Skeletal muscle satellite cell (primary cell): Measurements from ENCODE around the gene SPAG16.
"Not testable (repeated sequence)": the region's sequence is repeated elsewhere in the genome, so short reads cannot be mapped to it uniquely, and the experiment has no call there.

Experiments used
- H3K27me3 ChIP-seq: 2 replicates; pipeline ENCODE4 v1.7.0; 2013; ENCODE audit warnings: low read length; ENCODE audit not compliant: control insufficient read depth, insufficient read depth
- H3K36me3 ChIP-seq: 2 replicates; pipeline ENCODE4 v1.7.0; 2013; ENCODE audit warnings: mild to moderate bottlenecking, control low read depth, low read length; ENCODE audit not compliant: insufficient read depth
- H3K4me1 ChIP-seq: 2 replicates; pipeline ENCODE4 v1.7.0; 2013; ENCODE audit warnings: low read length; ENCODE audit not compliant: control insufficient read depth, insufficient read depth
- H3K4me2 ChIP-seq: 2 replicates; pipeline ENCODE4 v1.7.0; 2013; ENCODE audit warnings: mild to moderate bottlenecking, low read length
- H3K4me3 ChIP-seq: 2 replicates; pipeline ENCODE4 v1.7.0; 2013; ENCODE audit warnings: low read length
- H3K9ac ChIP-seq: 2 replicates; pipeline ENCODE4 v1.7.0; 2013; ENCODE audit warnings: mild to moderate bottlenecking, low read depth, low read length, moderate library complexity
- H3K9me3 ChIP-seq: replicated peaks from 2 replicates; pipeline ENCODE4 v1.7.0; 2013; ENCODE audit warnings: mild to moderate bottlenecking, control low read depth, low read length

Gene SPAG16

GRCh38 chr2:213679894-213680293, 395.6 kb downstream of the SPAG16 start:
- Histone ChIP-seq H3K27me3 (no peaks in the 10 kb centered on the region), H3K4me3 (no peak overlapping the region), H3K4me2 (no peak overlapping the region), H3K9me3 (no peaks in the 10 kb centered on the region), H3K36me3 (no peaks in the 10 kb centered on the region), H3K4me1 (no peaks in the 10 kb centered on the region), H3K9ac (no peak overlapping the region)

DNA sequence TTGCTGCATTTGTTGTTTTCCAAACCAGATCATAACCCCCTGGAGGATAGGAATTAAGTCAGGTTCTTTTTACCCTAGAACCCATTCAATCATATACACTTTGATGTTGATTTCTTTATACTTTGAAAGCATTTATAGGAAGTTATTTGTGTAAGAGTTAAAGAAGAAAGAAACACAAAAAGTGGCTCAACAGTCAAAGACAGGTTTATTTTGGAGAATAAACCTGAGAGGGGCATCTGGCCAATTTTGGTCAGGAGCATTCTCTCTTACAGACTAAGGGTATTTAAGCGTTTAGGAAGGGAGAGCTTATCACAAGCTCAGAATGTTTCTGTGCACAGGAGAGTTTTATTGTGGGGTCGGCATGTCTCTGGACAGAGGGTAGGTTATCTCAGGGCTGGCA, 398.0 kb downstream of the SPAG16 start:
- Histone ChIP-seq H3K4me2 (no peak overlapping the region), H3K27me3 (no peaks in the 10 kb centered on the region), H3K4me3 (no peak overlapping the region), H3K9ac (no peak overlapping the region), H3K4me1 (no peaks in the 10 kb centered on the region), H3K9me3 (no peaks in the 10 kb centered on the region), H3K36me3 (no peaks in the 10 kb centered on the region)

GRCh38 chr2:213688133-213688532, 403.9 kb downstream of the SPAG16 start:
- Histone ChIP-seq H3K27me3 (no peaks in the 10 kb centered on the region), H3K4me1 (no peaks in the 10 kb centered on the region), H3K4me2 (no peak overlapping the region), H3K9me3 (no peaks in the 10 kb centered on the region), H3K4me3 (no peak overlapping the region), H3K9ac (no peak overlapping the region), H3K36me3 (no peaks in the 10 kb centered on the region)

- H3K36me3 ChIP-seq, H3K4me3 ChIP-seq, H3K9me3 ChIP-seq, H3K4me1 ChIP-seq, H3K9ac ChIP-seq, H3K27me3 ChIP-seq, H3K4me2 ChIP-seq: not testable (repeated sequence)
Measured at GRCh38 chr2:213688825-213689224, 404.6 kb downstream of the SPAG16 start.

- Histone ChIP-seq H3K4me3 (no peak overlapping the region), H3K4me2 (no peak overlapping the region), H3K4me1 (no peaks in the 10 kb centered on the region), H3K27me3 (no peaks in the 10 kb centered on the region), H3K9me3 (no peaks in the 10 kb centered on the region), H3K9ac (no peak overlapping the region), H3K36me3 (no peaks in the 10 kb centered on the region)
Measured at GRCh38 chr2:213689585-213689984, 405.3 kb downstream of the SPAG16 start.

- Histone ChIP-seq H3K9ac (no peak overlapping the region), H3K4me2 (no peak overlapping the region), H3K4me3 (no peak overlapping the region), H3K9me3 (no peaks in the 10 kb centered on the region), H3K36me3 (no peaks in the 10 kb centered on the region), H3K27me3 (no peaks in the 10 kb centered on the region), H3K4me1 (no peaks in the 10 kb centered on the region)
Measured at GRCh38 chr2:213691351-213691750, 407.1 kb downstream of the SPAG16 start.

GRCh38 chr2:213696442-213696841, 412.2 kb downstream of the SPAG16 start:
- H3K27me3 ChIP-seq = no peaks in the 10 kb centered on the region

GRCh38 chr2:213701365-213701764, 417.1 kb downstream of the SPAG16 start:
- H3K9me3 ChIP-seq, H3K36me3 ChIP-seq, H3K27me3 ChIP-seq, H3K4me1 ChIP-seq, H3K4me2 ChIP-seq, H3K9ac ChIP-seq, H3K4me3 ChIP-seq: not testable (repeated sequence)

More at GRCh38 chr2:213696442-213696841, 412.2 kb downstream of the SPAG16 start:
- Histone ChIP-seq H3K9me3 (no peaks in the 10 kb centered on the region), H3K4me1 (no peaks in the 10 kb centered on the region), H3K36me3 (no peaks in the 10 kb centered on the region), H3K4me2 (no peak overlapping the region), H3K9ac (no peak overlapping the region), H3K4me3 (no peak overlapping the region)

- Histone ChIP-seq H3K27me3 (no peaks in the 10 kb centered on the region), H3K9me3 (peaks cover 3% of the 10 kb centered on the region), H3K4me1 (no peaks in the 10 kb centered on the region), H3K36me3 (no peaks in the 10 kb centered on the region), H3K9ac (no peak overlapping the region), H3K4me3 (no peak overlapping the region), H3K4me2 (no peak overlapping the region)
Measured at GRCh38 chr2:213703406-213704098, 419.3 kb downstream of the SPAG16 start.

- H3K4me1 ChIP-seq = no peaks in the 10 kb centered on the region
- H3K4me3 ChIP-seq = no peak overlapping the region
- H3K36me3 ChIP-seq = no peaks in the 10 kb centered on the region
- H3K27me3 ChIP-seq = no peaks in the 10 kb centered on the region
- H3K9me3 ChIP-seq = no peaks in the 10 kb centered on the region
- H3K9ac ChIP-seq = no peak overlapping the region
- no peak overlapping the region for H3K4me2 ChIP-seq
Measured at GRCh38 chr2:213710164-213710563, 425.9 kb downstream of the SPAG16 start.

GRCh38 chr2:213718411-213718810, 434.1 kb downstream of the SPAG16 start:
- H3K27me3 ChIP-seq, H3K4me3 ChIP-seq, H3K4me2 ChIP-seq, H3K9me3 ChIP-seq, H3K4me1 ChIP-seq, H3K36me3 ChIP-seq, H3K9ac ChIP-seq: not testable (repeated sequence)

DNA sequence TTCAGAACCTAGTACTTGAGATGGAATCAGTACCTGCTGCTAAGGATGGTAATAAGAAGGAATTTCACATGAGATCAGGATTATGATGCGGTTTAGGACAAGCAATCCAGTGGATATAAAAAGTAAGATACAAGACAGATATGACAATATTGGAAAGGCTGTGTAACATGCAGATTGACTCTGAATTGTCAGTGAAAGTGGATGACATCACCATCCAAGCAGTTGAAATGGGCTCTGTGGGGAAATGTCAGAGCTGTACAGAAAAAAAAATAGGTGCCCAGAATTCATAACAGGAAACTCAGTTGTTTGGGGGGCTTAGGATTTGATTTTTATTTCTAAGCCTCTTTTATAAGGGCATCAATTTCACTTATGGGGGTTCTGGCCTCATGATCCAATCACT, 438.3 kb downstream of the SPAG16 start:
- Histone ChIP-seq H3K9me3 (no peaks in the 10 kb centered on the region), H3K27me3 (no peaks in the 10 kb centered on the region), H3K9ac (no peak overlapping the region), H3K36me3 (no peaks in the 10 kb centered on the region), H3K4me3 (no peak overlapping the region), H3K4me2 (no peak overlapping the region), H3K4me1 (no peaks in the 10 kb centered on the region)
